Measurements from ENCODE around the gene MAMDC2.

The MAMDC2 gene

DNA sequence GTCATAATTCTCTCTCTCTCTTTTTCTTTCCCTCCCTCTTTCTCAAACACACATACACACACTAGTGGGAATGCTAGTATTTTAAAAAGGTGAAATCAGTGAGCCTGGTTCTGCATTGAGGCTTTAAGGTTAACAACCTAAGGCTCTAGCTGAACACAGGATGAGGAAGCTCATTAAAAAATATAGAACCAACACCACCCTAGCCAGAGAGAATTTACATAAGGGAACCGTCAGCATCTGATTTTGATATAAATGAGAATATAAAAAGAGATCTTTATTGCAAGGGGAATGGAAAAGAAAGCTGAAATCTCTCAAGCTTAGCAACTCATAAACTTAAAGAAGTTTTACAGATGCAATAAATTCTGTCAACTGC is 100.5 kb downstream of the MAMDC2 start:
- TF ChIP-seq, protein P1, sequence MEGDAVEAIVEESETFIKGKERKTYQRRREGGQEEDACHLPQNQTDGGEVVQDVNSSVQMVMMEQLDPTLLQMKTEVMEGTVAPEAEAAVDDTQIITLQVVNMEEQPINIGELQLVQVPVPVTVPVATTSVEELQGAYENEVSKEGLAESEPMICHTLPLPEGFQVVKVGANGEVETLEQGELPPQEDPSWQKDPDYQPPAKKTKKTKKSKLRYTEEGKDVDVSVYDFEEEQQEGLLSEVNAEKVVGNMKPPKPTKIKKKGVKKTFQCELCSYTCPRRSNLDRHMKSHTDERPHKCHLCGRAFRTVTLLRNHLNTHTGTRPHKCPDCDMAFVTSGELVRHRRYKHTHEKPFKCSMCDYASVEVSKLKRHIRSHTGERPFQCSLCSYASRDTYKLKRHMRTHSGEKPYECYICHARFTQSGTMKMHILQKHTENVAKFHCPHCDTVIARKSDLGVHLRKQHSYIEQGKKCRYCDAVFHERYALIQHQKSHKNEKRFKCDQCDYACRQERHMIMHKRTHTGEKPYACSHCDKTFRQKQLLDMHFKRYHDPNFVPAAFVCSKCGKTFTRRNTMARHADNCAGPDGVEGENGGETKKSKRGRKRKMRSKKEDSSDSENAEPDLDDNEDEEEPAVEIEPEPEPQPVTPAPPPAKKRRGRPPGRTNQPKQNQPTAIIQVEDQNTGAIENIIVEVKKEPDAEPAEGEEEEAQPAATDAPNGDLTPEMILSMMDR (IDR thresholded peaks at IDR 0.05; ENCODE audit: low read depth, low read length) = no peak

DNA sequence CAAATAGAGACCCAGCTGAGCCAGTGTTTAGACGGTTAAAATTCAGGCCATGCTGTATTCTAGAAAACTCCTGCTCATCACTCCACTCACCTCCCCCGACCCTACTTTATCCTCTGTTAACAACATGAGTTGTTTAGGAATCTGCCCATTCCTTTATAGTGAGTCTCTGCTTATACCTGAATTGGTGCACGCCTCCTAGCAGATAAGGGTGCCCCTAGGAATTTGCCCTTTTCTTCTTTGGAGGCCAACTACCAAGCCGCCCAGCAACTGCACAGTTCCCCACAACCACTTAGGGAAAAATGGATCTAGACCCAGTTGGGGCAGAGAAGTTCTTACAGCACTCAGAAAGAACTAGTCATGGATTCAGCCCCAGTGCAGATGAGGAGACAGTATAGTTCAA is 102.3 kb downstream of the MAMDC2 start:
- no peak overlapping the region for H3K4me3 ChIP-seq (ENCODE audit: low read depth, low read length)
- TF ChIP-seq, protein P1 (IDR thresholded peaks at IDR 0.05; ENCODE audit: low read depth, low read length) = no peak

More for the DNA sequence above, 100.5 kb downstream of the MAMDC2 start:
- no peak overlapping the region for H3K4me3 ChIP-seq (ENCODE audit: low read depth, low read length)

DNA sequence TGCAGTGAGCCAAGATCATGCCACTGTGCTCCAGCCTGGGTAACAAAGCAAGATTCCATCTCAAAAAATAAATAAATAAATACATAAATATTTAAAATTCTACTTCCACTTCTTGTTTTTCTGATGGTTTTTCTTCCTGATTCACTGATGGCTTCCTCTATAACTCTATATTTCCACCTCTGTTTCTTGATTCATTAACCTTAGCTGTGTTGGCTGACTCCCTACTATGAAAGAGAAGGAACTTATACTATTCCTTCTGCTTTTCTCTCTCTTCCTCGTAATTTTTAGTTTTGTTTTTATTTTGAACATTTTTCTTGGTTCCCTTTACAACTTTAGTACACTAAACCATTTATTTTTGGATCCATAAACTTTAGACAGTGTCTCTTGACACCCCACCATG is 103.5 kb downstream of the MAMDC2 start:
- TF ChIP-seq, protein P1 (IDR thresholded peaks at IDR 0.05; ENCODE audit: low read depth, low read length) = no peak
- no peak overlapping the region for H3K4me3 ChIP-seq (ENCODE audit: low read depth, low read length)

GRCh38 chr9:70147651-70148050 is 104.0 kb downstream of the MAMDC2 start:
- H3K4me3 ChIP-seq (ENCODE audit: low read depth, low read length) = no peak overlapping the region
- TF ChIP-seq, protein P1 (IDR thresholded peaks at IDR 0.05; ENCODE audit: low read depth, low read length) = no peak

- TF ChIP-seq, protein P1 (IDR thresholded peaks at IDR 0.05; ENCODE audit: low read depth, low read length) = no peak
- H3K4me3 ChIP-seq (ENCODE audit: low read depth, low read length) = no peak overlapping the region
Observed at GRCh38 chr9:70152350-70152749, 108.7 kb downstream of the MAMDC2 start.

- TF ChIP-seq, protein P1 (IDR thresholded peaks at IDR 0.05; ENCODE audit: low read depth, low read length) = no peak
- no peak overlapping the region for H3K4me3 ChIP-seq (ENCODE audit: low read depth, low read length)
Observed at GRCh38 chr9:70156729-70157128, 113.1 kb downstream of the MAMDC2 start.

DNA sequence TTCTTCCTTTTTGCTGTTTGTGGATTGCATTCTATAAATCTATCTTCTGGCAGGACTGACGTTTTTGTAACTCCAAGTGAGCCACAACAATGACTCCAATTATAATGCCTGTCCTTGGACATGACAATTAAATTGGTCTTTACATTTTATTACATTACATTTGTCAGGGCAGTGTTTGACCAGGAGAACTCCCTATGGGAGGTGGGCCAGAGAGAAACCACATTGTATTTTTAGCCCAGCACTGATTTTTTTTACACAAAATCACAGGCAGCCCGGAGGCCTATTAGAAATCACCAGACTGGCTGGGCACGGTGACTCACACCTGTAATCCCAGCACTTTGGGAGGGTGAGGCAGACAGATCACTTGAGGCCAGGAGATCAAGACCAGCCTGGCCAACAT is 116.0 kb downstream of the MAMDC2 start:
- H3K4me3 ChIP-seq (ENCODE audit: low read depth, low read length) = no peak overlapping the region
- TF ChIP-seq, protein P1 (IDR thresholded peaks at IDR 0.05; ENCODE audit: low read depth, low read length) = no peak
